Keratinocyte (primary cell): ENCODE measurements around the gene PCSK2. TPM values are rescaled to one million over a fixed set of nuclear protein-coding genes. Genes with fewer than 3 reads are reported as not detected.

ENCODE experiments used
- DNase-seq: peaks from one replicate; pipeline ENCODE4 v3.0.0-alpha.2; 2011; ENCODE audit warnings: low read depth, missing footprints, low spot score
- FAIRE-seq: peaks from 2 replicates; lab custom pipeline; 2011; peaks lifted over from hg19 to GRCh38; lab: Jason Lieb, UNC
- H2AFZ ChIP-seq: 2 replicates; pipeline ENCODE4 v1.6.0; 2012; ENCODE audit warnings: low read length, control low read depth, inconsistent platforms; ENCODE audit not compliant: control insufficient read depth
- H3K27ac ChIP-seq: 2 replicates; pipeline ENCODE4 v1.5.1; 2011; ENCODE audit warnings: low read length; ENCODE audit not compliant: control insufficient read depth, insufficient read depth
- H3K27me3 ChIP-seq: 3 replicates; pipeline ENCODE4 v1.6.0; 2011; ENCODE audit warnings: low read length; ENCODE audit not compliant: control insufficient read depth, insufficient read depth; ENCODE audit errors: extremely low read depth
- H3K36me3 ChIP-seq, 2 experiments: 2 replicates in 1 of 2; 3 replicates in 1 of 2; pipeline ENCODE4 v1.5.1; 2011; ENCODE audit warnings: low read length in 2 of 2, mild to moderate bottlenecking in 1 of 2; ENCODE audit not compliant: control insufficient read depth in 2 of 2, insufficient read depth in 2 of 2; ENCODE audit errors: extremely low read depth in 1 of 2
- H3K4me1 ChIP-seq: 3 replicates; pipeline ENCODE4 v1.5.1; 2011; ENCODE audit warnings: low read length; ENCODE audit not compliant: control insufficient read depth, insufficient read depth; ENCODE audit errors: extremely low read depth
- H3K4me2 ChIP-seq: 3 replicates; pipeline ENCODE4 v1.6.0; 2011; ENCODE audit warnings: low read depth, low read length; ENCODE audit not compliant: control insufficient read depth, insufficient read depth; ENCODE audit errors: extremely low read depth
- H3K4me3 ChIP-seq, 3 experiments: fragments of 200-600 bp in 1 of 3; sonication (generic) in 1 of 3; 2 replicates in 2 of 3; 3 replicates in 1 of 3; pipeline ENCODE4 v1.5.1; 2011 to 2016; ENCODE audit warnings: low read length in 3 of 3, mild to moderate bottlenecking in 3 of 3, control low read depth in 2 of 3, inconsistent platforms in 1 of 3, low read depth in 1 of 3, mixed read lengths in 1 of 3, mixed run types in 1 of 3, moderate library complexity in 1 of 3; ENCODE audit not compliant: control insufficient read depth in 2 of 3, insufficient read depth in 2 of 3; ENCODE audit errors: extremely low read depth in 1 of 3
- H3K79me2 ChIP-seq: 2 replicates; pipeline ENCODE4 v1.6.0; 2012; ENCODE audit warnings: low read length; ENCODE audit not compliant: control insufficient read depth, insufficient read depth
- H3K9ac ChIP-seq: 3 replicates; pipeline ENCODE4 v1.6.0; 2011; ENCODE audit warnings: low read length; ENCODE audit not compliant: control insufficient read depth, insufficient read depth; ENCODE audit errors: extremely low read depth
- H3K9me1 ChIP-seq: 3 replicates; pipeline ENCODE4 v1.6.0; 2011; ENCODE audit warnings: low read length; ENCODE audit not compliant: control insufficient read depth, insufficient read depth; ENCODE audit errors: extremely low read depth
- H3K9me3 ChIP-seq: 2 replicates; pipeline ENCODE4 v1.5.1; 2012; ENCODE audit warnings: low read depth, low read length; ENCODE audit not compliant: control insufficient read depth
- H4K20me1 ChIP-seq: 3 replicates; pipeline ENCODE4 v1.6.0; 2011; ENCODE audit warnings: low read length; ENCODE audit not compliant: control insufficient read depth, insufficient read depth; ENCODE audit errors: extremely low read depth
- CTCF ChIP-seq, 3 experiments: IDR thresholded peaks in 1 of 3; conservative IDR thresholded peaks in 1 of 3; optimal IDR thresholded peaks in 1 of 3; 2 replicates in 2 of 3; 3 replicates in 1 of 3; pipeline versions ENCODE3 to v1.5.1; 2011; ENCODE audit warnings: low read length in 3 of 3, mild to moderate bottlenecking in 3 of 3, moderate library complexity in 2 of 3, control low read depth in 1 of 3, inconsistent platforms in 1 of 3; ENCODE audit not compliant: insufficient read depth in 2 of 3; ENCODE audit errors: extremely low read depth in 1 of 3
- EZH2 ChIP-seq: IDR thresholded peaks from one replicate; pipeline ENCODE4 v1.6.1; 2012; ENCODE audit warnings: inconsistent platforms, mild to moderate bottlenecking, low read length, moderate library complexity
- dilution Hi-C: fragments of 300-500 bp; cut with MboI; formaldehyde crosslinking; loops from one replicate; pipeline ENCODE4 v1.7.0; 2020; ENCODE audit warnings: low sequenced_read_pairs; ENCODE audit not compliant: extremely low pct_ligation_motif_present
- polyA plus RNA-seq, 5 experiments: library from polyadenylated mRNA; depleted of rRNA in 3 of 5; stranded (reverse) in 3 of 5; stranded (forward) in 1 of 5; unstranded in 1 of 5; fragments of >200 nt; gene quantifications; 1 replicate in 1 of 5; 2 replicates in 3 of 5; 3 replicates in 1 of 5; pipeline versions ENCODE4 v1.2.1 to v1.2.3, GENCODE V29; 2011 to 2012; ENCODE audit warnings: missing spikeins in 2 of 5, low read depth in 1 of 5, low replicate concordance in 1 of 5

Gene PCSK2
- polyA plus RNA-seq, 1 donor (not counting 4 experiments of a cell fraction or from before 2014, with no cell fraction given): not detected

- dilution Hi-C loops: loop anchor here (25.0 kb wide), 1 partner anchor 633 kb away; no protein-coding TSS in a partner anchor
- Histone ChIP-seq H3K27ac (no peak overlapping the region), H3K9me1 (no peaks in the 10 kb centered on the region), H3K79me2 (no peaks in the 10 kb centered on the region), H4K20me1 (no peaks in the 10 kb centered on the region), H2AFZ (no peak overlapping the region), H3K9me3 (no peaks in the 10 kb centered on the region), H3K4me1 (no peaks in the 10 kb centered on the region), H3K27me3 (peaks cover 5% of the 10 kb centered on the region), H3K4me2 (no peak overlapping the region), H3K4me3 (no peak overlapping the region), H3K9ac (no peak overlapping the region), H3K36me3 (no peaks in the 10 kb centered on the region)
- FAIRE-seq: no peak
- no peak for DNase-seq
- TF ChIP-seq EZH2 (no peak), CTCF (optimal IDR thresholded peaks at IDR 0.05 in 1 of 3, IDR thresholded peaks at IDR 0.05 in 1 of 3, conservative IDR thresholded peaks at IDR 0.05 in 1 of 3; ENCODE audit: extremely low read depth in 1 of 3, insufficient read depth in 2 of 3, low read length in 3 of 3) (no peak)
Observed at GRCh38 chr20:17445543-17445942, 218.7 kb downstream of the PCSK2 start.

GRCh38 chr20:17446171-17446570, 219.3 kb downstream of the PCSK2 start:
- Histone ChIP-seq H3K27me3 (peaks cover 2% of the 10 kb centered on the region), H3K9me3 (no peaks in the 10 kb centered on the region), H3K4me3 (no peak overlapping the region), H3K4me2 (no peak overlapping the region), H3K27ac (no peak overlapping the region), H3K36me3 (no peaks in the 10 kb centered on the region), H3K9me1 (no peaks in the 10 kb centered on the region), H2AFZ (no peak overlapping the region), H4K20me1 (no peaks in the 10 kb centered on the region), H3K79me2 (no peaks in the 10 kb centered on the region), H3K9ac (no peak overlapping the region), H3K4me1 (no peaks in the 10 kb centered on the region)
- FAIRE-seq (no peak), DNase-seq (no peak)
- dilution Hi-C loops: loop anchor here (25.0 kb wide), 1 partner anchor 634 kb away; no protein-coding TSS in a partner anchor
- TF ChIP-seq CTCF (optimal IDR thresholded peaks at IDR 0.05 in 1 of 3, IDR thresholded peaks at IDR 0.05 in 1 of 3, conservative IDR thresholded peaks at IDR 0.05 in 1 of 3; ENCODE audit: extremely low read depth in 1 of 3, insufficient read depth in 2 of 3, low read length in 3 of 3) (no peak), EZH2 (no peak)
